GM12864 (cell line): ENCODE results near the gene FREY1.

Source experiments
- DNase-seq: peaks from one replicate; pipeline ENCODE4 v3.0.0-alpha.2; 2011; ENCODE audit warnings: low read depth
- H3K4me3 ChIP-seq: 2 replicates; pipeline ENCODE4 v1.5.1; 2011; ENCODE audit warnings: mild to moderate bottlenecking, low read depth, low read length, control low read depth
- CTCF ChIP-seq: IDR thresholded peaks from 2 replicates; pipeline ENCODE4 v1.5.1; 2011; ENCODE audit warnings: low read depth, mild to moderate bottlenecking, moderate library complexity, low read length, control low read depth, inconsistent platforms; ENCODE audit errors: missing control alignments

Gene FREY1

DNA sequence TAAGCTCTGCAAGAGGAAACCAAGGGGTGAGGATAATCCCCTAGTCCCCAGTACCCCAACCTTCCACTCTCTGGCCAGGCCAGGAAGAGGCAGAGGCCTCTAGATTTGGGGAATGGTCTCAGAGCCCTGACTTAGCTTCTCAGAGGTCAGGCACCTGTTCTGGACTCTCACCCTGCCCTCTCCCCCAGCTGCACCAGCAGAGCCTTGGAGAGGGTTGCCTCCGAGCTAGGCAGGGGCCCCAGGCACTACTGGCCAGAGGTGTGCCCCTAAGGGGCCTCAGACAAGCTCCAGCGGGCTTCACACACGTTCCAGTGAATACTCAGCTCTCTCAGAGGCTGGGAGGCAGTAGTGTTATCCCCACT lies 8.0 kb downstream of the FREY1 start:
- H3K4me3 ChIP-seq: no peak overlapping the region
- DNase-seq: no peak
- no peak for TF ChIP-seq CTCF

- DNase-seq: no peak
- no peak for TF ChIP-seq CTCF
Measured at GRCh38 chr11:45897556-45897955, 9.5 kb downstream of the FREY1 start.

DNA sequence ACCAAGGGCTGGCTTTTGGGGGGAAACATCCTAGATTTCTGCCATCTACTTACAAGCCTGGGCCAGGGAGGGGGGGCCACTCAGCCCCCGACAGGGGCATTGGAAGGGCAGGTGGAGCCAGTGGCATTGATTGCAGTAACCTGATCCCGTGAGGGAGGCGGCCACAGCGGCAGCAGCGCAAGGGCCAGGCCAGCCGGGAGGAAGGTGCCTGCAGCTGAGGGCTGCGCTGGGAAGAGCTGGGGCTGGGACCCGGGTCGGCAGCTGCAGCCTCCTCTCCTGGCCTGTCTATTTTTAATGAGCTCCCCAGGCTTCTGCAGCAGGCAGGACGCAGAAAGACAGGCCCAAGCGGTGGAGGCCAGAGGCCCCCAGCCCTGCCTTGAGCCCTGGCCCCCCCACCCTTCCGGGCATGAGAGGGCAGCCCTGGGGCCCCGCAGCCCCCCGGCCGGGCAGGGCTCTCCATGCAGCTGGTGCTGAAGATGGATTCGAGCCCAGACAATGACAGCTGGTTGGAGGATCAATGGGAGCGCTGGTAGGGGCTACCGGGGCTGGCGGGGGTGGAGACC lies 10.6 kb downstream of the FREY1 start:
- H3K4me3 ChIP-seq: no peak overlapping the region
- TF ChIP-seq CTCF: no peak
- DNase-seq: no peak

More at GRCh38 chr11:45897556-45897955, 9.5 kb downstream of the FREY1 start:
- H3K4me3 ChIP-seq: no peak overlapping the region

DNA sequence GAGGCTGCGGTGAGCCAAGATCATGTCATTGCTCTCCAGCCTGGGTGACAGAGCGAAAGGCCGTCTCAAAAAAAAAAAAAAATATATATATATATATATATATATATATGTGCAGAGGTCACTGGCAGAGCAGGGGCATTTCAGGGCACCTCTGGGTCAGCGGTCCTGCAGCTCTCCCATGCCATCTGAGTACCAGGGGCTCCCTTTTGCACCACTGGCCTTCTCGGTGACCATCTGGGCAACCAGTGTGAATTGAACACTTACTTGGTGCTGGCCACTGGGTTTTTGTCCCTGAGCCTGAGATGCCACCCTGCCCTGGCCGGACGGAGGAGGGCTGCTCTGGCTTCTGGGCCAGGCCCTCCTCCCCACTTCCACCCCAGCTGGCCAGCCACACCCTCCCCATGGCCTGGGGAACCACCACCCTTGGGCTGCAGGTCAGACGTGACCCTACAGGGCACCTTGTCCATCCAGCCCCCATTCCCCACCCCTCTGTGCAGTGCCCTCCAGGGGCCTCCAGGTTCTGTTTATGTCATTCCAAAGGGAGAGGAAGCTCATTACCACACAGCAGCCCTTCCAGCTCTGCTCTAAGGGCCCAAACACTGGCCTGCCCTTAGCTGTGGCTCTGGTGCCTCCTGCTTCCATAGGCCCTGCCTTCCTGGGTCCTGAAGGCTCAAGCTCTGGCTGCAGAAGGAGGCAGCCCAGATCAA lies 11.4 kb downstream of the FREY1 start:
- no peak overlapping the region for H3K4me3 ChIP-seq
- no peak for TF ChIP-seq CTCF
- no peak for DNase-seq

GRCh38 chr11:45894555-45895247 lies 12.4 kb downstream of the FREY1 start:
- no peak for TF ChIP-seq CTCF
- no peak overlapping the region for H3K4me3 ChIP-seq
- no peak for DNase-seq

DNA sequence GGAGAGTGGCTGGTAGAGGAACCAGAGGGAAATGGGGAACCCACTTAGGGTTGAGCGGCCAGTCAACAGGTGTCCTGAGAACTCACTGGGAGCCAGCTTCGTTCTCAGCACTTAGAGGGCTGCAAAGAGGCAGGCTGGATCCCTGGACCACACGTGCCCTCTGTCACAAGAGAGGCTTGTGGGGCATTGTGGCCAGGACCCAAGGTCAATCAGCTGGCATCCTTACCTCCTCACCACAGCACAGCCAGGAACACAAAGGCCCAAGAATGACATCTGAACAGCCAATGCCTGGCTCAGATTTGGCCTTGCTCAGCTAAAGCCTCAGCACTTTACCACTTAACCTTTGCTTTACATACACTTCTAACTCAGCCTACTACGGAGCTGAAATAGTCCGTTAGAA lies 14.2 kb downstream of the FREY1 start:
- no peak for TF ChIP-seq CTCF
- no peak for DNase-seq
- H3K4me3 ChIP-seq: no peak overlapping the region
